HG02938 (cell line): ENCODE results near the gene MAP4K4.

Source experiments
- ATAC-seq: cut with Tn5 transposase; IDR thresholded peaks from one replicate; pipeline ENCODE4 v1.9.1; 2021; ENCODE audit warnings: mild to moderate bottlenecking, moderate library complexity; ENCODE audit not compliant: unreplicated experiment

The MAP4K4 gene

DNA sequence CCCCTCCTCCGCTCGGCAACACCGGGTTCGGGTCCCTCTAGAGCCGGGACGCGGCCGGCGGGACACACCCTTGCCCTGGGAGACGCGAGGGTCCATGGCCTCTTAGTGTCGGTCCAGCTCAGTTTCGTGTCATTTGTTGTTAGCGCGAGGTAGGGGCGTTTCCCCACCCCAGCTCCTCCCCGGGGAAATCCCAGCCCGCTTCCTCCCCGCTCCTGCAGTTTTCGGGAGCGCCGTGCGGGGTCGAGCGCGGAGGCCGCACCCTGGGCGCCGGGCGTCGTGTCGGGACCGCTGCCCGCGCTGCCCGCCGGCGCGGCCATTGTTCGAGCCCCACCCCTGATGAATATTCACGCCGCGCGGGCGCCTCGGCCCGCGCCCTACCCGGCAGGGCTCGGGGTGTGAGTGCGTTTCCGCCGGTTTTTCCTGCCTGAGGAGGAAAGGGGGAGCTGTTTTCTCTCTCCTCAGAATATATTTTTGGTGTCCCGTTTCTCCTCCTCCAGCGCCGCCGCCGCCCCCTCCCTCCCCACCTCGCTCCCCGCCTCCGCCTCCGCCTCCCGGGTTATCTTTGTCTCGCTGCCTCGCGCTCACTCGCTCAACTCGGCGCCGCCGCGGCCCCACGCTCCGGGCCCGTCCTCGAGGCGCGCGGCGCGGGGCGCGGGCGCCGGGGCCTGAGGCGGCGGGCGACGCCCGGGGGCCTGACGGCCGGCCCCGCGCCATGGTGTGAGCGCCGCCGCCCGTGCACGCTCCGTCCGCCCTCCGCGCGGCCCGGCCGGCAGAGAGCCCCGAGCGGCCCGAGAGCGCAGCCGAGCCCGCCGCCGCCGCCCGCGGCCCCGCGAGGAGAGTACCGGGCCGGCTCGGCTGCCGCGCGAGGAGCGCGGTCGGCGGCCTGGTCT lies at the start of gene MAP4K4:
MAP4K4 (plus strand) TSS at position 584 of the 890 bp plus-strand sequence. CDS start 374 bp downstream, outside the sequence.
- ATAC-seq, result peak; percentile 45

DNA sequence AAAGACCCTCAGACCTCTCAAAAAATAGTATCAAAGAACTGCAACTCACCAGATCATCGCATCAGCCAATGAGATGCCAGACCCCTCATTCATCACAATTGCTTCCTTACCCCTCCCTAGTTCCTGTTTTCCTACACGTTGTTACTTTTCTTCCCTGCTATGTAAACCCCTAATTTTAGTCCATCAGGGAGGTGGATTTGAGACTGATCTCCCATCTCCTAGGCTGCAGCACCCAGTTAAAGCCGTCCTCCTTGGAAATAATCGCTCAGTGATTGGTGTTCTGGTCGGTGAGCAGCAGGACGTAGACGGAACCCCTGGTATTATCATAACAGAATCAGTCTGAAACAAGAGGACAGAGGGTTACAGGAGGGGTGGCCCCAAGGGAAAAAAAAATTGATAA lies 44.0 kb upstream of the MAP4K4 start:
- no peak for ATAC-seq

DNA sequence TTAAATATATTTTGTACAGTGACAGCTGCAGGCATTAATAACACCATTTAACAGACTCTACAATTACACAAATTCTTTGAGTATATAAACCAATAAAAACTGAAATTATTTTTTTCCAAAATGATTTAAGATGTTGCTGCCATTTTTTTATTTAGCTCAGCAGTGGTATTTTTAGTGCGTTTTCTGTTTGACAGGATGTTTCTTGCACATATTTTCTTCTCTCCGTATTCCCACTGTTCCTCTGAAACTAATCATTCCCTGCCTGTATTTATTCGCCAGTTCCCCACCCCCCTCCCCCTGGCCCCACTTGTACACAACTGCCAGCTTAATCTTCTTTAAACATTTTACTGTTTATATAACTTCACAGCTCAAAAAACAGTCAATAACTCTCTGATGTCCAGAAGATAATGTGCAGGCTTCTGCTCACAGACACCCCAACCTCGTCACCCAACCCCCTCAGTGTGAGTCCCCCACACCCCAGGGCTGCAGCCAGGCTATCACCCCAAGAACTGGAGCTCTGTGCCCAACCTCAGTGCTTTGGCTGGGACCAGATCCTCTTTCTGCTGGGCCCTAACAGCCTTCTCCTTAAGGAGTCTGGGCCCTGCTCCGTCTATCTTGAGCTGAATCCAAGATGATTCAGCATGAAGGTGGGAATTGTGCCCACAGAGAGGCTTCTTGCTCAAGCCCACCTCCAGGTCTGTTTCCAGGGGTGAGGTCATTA lies 41.6 kb upstream of the MAP4K4 start:
- ATAC-seq, result no peak

DNA sequence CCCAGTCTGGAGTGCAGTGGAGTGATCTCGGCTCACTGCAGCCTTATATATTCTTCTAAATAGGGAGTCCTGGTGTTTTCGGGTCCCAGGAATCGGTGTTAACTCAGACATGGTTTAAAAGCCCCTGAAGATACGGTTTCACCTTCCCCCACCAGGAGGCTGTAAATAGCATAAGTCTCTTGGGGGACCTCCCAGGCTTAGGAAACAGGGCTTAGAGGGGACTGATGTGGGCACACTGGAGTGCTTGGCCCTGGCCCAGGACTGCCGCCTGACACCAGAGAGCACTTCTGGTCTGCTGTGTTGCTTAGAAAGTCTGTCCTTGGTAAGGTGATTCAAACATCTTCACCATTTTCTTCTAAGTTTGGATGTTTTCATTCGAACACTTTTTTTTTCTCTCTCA lies 39.7 kb upstream of the MAP4K4 start:
- ATAC-seq, result no peak

DNA sequence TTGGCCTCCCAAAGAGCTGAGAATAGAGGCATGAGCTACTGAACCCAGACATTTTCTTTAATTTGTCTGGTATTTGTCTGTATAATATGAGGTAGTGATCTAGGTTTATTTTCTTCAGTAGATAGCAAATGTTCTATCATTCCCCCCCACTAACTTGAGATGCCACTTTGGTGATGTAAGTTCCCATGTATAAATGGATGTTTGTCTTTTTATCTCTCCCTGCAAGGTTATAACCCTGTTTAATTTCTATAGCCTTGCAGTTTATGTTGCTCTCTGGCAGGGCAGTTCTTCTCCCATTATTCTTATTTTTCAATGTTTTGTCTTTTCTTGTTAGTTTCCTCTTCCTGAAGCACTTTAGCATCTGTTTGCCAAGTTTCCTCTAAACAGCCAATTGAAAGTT lies 39.1 kb upstream of the MAP4K4 start:
- no peak for ATAC-seq

DNA sequence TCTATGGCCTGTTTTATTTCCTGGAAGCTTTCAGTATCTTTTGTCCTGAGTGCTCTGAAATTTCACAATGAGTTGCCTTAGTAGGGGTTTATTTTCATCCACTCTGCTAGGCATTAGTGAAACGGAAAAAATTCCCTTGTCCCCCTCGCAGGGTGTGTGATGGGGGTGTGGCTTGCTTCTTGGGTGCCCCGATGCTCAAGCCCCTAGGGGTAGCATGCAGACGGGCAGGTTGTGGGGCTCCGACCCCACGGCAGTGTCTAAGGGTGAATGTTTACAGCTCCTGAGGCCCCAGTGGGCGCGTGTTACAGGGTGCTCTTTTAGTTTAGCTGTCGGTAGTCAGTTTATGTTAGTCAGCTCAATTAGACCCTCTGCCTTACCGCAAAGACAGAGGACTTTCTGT lies 32.2 kb upstream of the MAP4K4 start:
- ATAC-seq, result no peak

DNA sequence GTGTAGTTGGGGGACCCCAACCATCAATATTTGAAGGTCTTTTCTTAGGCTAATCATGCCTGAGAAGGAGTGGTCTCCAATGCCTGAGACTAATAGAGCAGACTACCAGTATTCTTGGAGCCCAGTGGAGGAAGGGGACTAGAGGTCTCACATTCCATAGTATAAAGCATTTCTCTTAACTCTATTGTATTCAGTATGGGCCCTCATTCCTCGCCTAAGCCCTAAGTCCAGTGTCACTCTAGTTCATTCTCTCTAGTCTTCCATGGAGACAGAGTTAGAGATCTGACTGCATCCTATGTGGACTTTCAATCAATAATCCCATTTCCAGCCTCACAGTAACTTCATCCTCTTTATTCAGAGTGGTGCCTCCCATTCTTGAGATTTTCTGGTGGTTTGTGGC lies 29.7 kb upstream of the MAP4K4 start:
- no peak for ATAC-seq

DNA sequence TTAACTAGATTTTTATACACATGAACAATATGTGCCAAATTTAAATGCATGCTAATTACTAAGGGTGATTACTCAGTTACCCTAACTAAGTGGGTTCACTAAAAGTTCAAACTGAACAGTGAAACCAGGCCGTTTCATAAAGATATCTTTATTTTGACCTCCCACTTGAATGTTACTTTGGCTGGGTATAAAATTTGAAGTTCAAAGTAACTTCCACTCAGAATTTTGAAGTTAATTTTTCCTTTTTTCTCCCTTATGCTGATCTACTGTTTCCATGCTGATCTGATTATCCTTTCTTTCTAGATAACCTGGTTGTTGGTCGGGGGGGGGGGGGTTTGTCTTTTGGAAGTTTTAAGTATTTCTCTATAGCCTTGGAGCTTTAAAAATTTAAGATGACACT lies 25.5 kb upstream of the MAP4K4 start:
- no peak for ATAC-seq

DNA sequence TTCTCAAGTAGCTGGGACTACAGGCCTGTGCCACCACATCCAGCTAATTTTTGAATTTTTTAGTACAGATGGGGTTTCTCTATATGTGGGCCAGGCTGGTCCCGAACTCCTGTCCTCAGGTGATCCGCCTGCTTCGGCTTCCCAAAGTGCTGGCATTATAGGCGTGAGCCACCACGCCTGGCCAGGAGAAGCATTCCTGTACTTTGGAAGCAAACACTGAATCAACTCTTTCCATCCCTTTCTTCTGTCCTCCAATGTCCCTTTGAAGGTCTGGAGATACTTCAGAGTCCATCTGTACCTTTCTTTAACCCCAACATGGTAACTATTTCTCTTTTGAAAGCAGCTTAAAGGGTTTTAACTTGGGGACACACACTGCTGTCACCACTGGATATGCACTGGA lies 23.6 kb upstream of the MAP4K4 start:
- ATAC-seq, result no peak

DNA sequence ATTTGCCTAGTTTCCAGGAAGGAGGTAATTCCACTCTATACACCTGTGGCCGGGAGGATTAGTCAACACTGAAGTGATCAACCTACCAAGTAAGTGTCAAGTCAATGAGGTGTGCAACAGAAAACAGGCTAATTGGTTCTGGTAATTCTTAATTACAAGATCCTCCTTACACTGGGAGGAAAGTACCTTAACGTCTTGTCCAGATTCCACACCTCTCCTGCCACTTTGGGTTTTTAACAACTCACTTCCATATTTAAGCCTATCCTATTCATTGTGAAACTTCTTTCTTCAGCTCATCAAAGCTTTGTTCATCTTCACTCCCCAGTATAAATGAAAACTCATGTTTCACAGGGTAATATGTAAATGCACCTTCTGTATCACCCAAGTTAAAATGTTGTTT lies 22.0 kb upstream of the MAP4K4 start:
- ATAC-seq, result no peak

DNA sequence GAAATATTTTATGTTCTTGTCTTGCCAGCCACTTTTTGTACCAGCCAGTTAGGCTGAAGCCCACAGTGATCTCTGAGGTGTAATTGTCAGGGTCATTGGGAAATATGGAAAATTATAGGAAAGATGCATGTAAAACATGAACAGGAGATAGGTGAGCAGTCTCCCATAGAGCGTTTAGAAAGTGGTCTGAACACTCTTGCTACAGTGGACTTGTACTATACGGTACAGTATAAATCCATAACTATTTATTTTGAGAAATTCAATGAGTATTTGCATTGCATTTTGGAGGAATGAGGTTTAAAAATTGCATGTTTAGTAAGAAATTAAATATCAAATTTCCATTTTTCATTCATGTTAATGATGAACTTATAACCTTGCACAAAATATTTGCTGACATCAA lies 20.8 kb upstream of the MAP4K4 start:
- ATAC-seq, result no peak

DNA sequence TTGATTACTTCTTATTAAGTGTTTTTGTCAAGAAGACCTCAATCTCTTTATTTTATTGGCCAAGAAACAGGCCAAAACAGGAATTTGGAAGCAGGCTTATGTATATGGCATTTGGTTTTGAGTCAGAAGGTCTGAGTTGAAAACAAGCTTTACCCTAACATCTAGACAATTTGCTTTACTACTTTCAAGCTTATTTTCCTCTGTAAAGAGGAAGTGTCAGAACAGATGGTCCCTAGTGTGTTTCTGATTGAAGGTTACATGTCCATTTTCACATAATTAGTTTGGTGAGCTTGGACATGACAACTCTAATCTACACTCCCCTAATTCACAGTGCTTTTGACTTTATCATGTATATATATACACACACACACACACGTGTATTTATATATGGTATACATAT lies 19.8 kb upstream of the MAP4K4 start:
- no peak for ATAC-seq

DNA sequence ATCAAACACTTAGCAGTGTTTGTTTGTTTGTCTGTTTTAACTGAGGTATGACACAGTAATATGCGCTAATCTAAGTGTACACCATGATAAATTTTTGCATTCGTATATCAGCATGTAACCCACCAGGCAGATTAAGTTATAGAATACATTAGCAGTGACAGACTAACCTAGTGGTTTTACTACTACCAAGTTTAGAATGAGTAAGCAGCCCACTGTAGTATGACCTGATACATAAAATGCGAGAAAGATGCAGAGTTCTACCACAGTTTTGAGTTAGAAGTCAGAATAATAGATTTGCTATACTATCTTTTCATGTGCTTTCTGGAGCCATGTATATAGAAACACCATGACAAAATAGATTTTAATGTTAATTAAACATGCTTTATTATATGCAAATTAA lies 19.1 kb upstream of the MAP4K4 start:
- no peak for ATAC-seq

DNA sequence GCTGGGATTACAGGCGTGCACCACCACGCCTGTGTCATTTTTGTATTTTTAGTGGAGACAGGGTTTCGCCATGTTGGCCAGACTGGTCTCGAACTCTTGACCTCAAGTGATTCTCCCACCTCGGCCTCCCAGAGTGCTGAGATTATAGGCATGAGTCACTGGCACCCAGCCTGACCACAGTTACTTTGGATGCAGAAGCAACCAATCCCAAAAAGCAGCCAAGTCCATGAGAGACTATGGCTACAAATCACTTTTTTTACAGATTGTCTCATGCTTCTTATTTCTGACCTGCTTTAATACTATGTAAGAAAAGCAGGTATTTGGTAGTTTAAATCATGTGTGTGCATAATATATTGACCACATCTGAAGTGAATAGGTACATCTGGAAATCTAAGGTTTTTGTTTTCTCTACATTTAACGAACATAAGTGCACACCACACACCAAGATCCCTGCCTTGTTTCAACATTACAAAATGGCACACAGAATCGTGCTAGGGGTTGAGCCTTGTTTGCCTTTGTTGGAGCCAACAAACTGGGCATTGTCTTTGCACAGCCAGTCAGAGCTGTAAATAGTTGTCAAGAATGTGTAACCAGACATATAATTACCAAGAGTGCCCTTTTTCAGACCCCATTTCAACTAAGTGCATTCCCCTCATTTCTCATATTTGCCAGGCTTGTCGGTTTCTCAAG lies 18.3 kb upstream of the MAP4K4 start:
- no peak for ATAC-seq

DNA sequence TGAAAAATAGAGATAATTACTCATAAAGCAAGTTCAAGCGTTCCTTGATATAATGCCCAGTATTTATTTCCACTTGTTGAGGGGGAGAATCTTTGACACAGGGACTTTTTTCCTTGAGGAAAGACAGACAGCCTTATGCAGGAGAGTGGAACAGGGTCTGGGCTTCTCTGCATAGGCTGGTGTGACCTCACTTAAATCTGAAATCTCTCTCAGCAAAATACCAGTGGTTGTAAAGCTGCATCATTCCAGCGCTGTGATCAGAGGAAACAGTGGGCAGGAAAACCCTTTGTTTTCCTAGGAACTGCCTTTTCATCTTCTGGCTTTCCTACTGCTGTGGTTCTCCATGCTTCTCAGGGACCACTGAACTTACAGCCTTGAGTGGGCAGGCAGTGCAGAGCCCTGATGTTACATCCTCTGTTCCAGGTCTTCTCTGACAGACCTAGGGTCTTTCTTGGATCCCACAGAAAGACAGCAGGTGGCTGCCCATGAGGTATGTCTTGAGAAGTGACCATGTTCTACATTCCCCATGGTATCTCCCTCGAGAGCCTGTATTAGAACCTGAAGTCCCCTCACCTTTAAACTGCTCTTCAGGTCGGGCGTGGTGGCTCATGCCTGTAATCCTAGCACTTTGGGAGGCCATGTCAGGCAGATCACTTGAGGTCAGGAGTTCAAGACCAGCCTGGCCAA lies 17.6 kb upstream of the MAP4K4 start:
- no peak for ATAC-seq

DNA sequence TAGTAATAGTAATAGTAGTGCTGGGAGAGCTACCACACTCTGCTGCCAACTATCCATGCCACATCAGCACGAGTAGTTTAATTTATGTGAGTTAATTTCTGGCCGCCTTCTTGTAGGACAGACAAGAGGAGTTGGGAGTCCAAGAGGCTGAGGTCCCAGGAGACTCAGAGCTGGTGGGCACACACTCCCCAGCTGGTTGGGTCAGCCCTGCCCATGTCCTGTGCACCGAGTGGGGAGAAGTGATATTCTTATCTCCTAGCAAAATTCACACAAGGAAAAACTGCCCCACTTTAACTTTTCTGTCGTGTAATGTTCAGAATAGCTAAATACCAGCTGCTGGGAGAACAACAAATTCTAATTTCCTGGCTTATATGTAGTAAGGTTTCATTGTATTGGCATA lies 15.2 kb upstream of the MAP4K4 start:
- ATAC-seq, result no peak

DNA sequence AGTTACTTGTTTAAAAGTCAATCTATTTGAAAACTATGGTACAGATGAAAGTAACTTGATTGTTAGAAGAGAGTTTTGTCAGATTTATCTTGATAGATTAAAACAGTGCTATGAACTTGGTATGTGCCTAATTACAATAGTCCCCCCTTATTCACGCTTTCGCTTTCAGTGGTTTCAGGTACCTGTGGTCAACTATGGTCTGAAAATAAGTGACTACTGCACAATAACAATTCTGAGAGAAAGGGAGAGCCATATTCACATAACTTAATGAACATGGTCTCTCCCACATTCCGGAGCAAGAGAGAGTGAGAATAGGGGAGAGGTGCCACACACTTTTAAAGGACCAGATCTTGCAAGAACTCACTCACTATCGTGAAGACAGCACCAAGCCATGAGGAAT lies 13.2 kb upstream of the MAP4K4 start:
- ATAC-seq, result no peak

DNA sequence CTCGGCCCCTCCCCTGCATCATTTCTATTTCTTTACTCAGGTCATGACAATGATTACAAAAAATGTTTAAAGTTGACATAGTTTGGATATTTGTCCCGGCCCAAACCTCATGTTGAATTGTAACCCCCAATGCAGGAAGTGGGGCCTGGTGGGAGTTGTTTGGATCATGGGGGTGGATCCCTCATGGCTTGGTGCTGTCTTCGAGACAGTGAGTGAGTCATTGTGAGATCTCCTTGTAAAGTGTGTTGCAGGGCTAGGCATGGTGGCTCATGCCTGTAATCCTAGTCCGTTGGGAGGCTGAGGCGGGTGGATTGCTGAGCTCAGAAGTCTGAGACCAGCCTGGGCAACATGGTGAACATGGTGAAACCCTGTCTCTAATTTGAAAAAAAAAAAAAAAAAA lies 9.2 kb upstream of the MAP4K4 start:
- no peak for ATAC-seq

DNA sequence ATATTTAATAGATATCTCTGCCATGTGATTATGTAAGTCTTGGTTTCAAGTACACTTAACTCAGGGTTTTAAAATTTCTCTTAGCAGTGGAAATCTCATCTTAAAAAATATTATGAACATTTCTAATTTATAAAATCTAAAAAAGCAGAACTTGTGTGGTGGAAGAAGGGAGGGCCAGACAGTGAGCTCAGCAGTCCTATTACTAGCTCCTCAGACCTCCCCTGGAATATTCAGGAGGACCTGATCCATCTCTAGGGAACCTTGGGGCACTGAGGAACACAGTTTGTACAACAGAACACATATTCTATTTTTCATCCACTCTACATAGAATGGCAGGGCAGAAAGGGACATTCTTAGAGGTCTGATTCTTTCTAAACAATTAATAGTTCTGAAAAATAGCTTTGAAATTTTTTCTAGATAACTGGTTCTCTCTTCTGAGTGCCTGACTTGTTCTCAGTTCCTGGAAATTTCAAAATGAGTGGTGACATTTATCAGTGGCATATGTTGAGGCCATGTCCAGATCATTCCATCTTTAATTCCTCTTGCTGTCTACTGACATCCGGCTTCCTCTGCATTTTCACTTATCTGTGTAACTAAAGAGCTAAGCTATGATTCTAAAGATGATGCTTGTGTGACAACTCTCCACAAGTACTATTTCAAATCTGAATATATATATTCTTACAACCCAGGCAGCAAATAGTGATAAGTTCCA lies 8.2 kb upstream of the MAP4K4 start:
- no peak for ATAC-seq

DNA sequence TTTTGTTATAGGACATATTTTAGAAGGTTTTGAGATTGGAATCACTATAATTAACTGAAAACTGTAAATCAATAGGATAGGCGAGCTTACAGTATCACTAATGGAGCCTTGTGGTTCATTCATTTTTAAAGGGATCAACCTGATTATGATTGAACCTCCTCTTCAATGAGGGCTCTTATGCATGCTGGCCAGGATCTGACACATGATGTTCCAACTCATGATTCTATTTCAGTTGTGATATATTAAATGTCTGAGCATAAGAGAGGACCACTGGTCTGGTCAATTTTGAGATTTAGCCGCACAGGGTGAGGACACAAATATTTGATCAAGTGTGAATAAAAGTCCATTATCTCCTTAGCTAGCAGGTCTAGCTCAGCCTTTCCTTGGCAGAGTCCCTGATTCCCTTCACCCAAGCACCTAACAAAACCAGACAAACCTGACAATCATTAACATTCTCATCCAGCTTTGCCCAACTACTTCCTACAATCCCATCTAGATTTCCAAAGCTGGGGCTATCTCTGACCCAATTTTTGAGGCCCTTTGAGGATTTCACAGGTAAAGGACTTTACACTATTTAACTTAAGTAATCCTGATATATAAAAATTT lies 6.9 kb upstream of the MAP4K4 start:
- no peak for ATAC-seq
